GM12878 (cell line): Measurements from ENCODE around the gene ARFIP1. TPM values are rescaled to one million over a fixed set of nuclear protein-coding genes. Genes with fewer than 3 reads are reported as not detected.

Experiments
- ATAC-seq: fragments of 200-7000 bp; cut with Tn5 transposase; 3 replicates; pipeline ENCODE4 v1.9.1; 2020; ENCODE audit warnings: mild to moderate bottlenecking, moderate library complexity
- BruUV-seq: library from RNA; stranded (reverse); fragments of 400-500 nt; replicated peaks from 2 replicates; lab custom pipeline; 2021; lab: Mats Ljungman, UMichigan
- CTCF ChIA-PET: fragments of 300-600 bp; sonication (Branson Sonifier 250); formaldehyde crosslinking; extraction: SDS; loops from one replicate; lab custom pipeline; 2021; ENCODE audit warnings: inconsistent platforms; lab: Yijun Ruan, JAX
- POLR2A ChIA-PET: fragments of 350-600 bp; formaldehyde crosslinking; extraction: SDS; loops from one replicate; lab custom pipeline; 2021; ENCODE audit warnings: inconsistent platforms; lab: Charles Lee
- RAD21 ChIA-PET: fragments of 300-600 bp; sonication (Branson Sonifier 250); formaldehyde crosslinking; loops from one replicate; lab custom pipeline; 2023; ENCODE audit warnings: antibody characterized with exemption; ENCODE audit not compliant: unreplicated experiment; lab: Charles Lee
- SMC1A ChIA-PET: fragments of 300-600 bp; sonication (Branson Sonifier 250); formaldehyde crosslinking; loops from one replicate; lab custom pipeline; 2023; ENCODE audit not compliant: unreplicated experiment, uncharacterized antibody; lab: Charles Lee
- DNase-seq: peaks from one replicate; pipeline ENCODE4 v3.0.0-alpha.2; 2011; ENCODE audit warnings: low read depth, low spot score
- FAIRE-seq: peaks from 3 replicates; lab custom pipeline; 2011; peaks lifted over from hg19 to GRCh38; lab: Jason Lieb, UNC
- H2AFZ ChIP-seq: 2 replicates; pipeline ENCODE4 v1.6.0; 2011; ENCODE audit warnings: low read depth, low read length, control low read depth; ENCODE audit not compliant: control insufficient read depth
- H3K27ac ChIP-seq: 2 replicates; pipeline ENCODE4 v1.5.1; 2011; ENCODE audit warnings: control low read depth; ENCODE audit not compliant: control insufficient read depth, insufficient read depth
- H3K27me3 ChIP-seq, 2 experiments: replicated peaks in 1 of 2; 2 replicates each; pipeline versions ENCODE4 v1.6.0 to v1.6.1; 2011; ENCODE audit warnings: low read length in 1 of 2; ENCODE audit not compliant: control insufficient read depth in 2 of 2, insufficient read depth in 2 of 2
- H3K36me3 ChIP-seq, 2 experiments: 2 replicates each; pipeline ENCODE4 v1.5.1; 2011; ENCODE audit warnings: low read length in 1 of 2; ENCODE audit not compliant: control insufficient read depth in 2 of 2, insufficient read depth in 2 of 2
- H3K4me1 ChIP-seq: 2 replicates; pipeline ENCODE4 v1.6.1; 2011; ENCODE audit warnings: mild to moderate bottlenecking, low read length, moderate library complexity, mixed read lengths; ENCODE audit not compliant: control insufficient read depth, insufficient read depth
- H3K4me2 ChIP-seq: 2 replicates; pipeline ENCODE4 v1.6.0; 2011; ENCODE audit warnings: control low read depth; ENCODE audit not compliant: control insufficient read depth, insufficient read depth
- H3K4me3 ChIP-seq: fragments of 200-600 bp; sonication (generic); 2 replicates; pipeline ENCODE4 v1.5.1; 2016
- H3K79me2 ChIP-seq: 2 replicates; pipeline ENCODE4 v1.6.0; 2011; ENCODE audit warnings: low read length; ENCODE audit not compliant: control insufficient read depth, insufficient read depth
- H3K9ac ChIP-seq: 2 replicates; pipeline ENCODE4 v1.8.0; 2011; ENCODE audit warnings: low read length, control low read depth, mixed read lengths; ENCODE audit not compliant: control insufficient read depth, insufficient read depth
- H3K9me3 ChIP-seq: replicated peaks from 3 replicates; pipeline ENCODE4 v1.5.1; 2011; ENCODE audit warnings: mild to moderate bottlenecking, low read length; ENCODE audit not compliant: control insufficient read depth, insufficient read depth
- H4K20me1 ChIP-seq: 2 replicates; pipeline ENCODE4 v1.6.0; 2011; ENCODE audit not compliant: control insufficient read depth, insufficient read depth
- CBFB ChIP-seq: IDR thresholded peaks from 2 replicates; pipeline ENCODE4 v1.6.1; 2016; ENCODE audit warnings: antibody characterized with exemption, low read depth
- CREM ChIP-seq: IDR thresholded peaks from 2 replicates; pipeline ENCODE4 v1.6.1; 2014; ENCODE audit warnings: antibody characterized with exemption, low read depth
- EP300 ChIP-seq, 2 experiments: fragments of 150-350 bp in 1 of 2; IDR thresholded peaks; 2 replicates each; pipeline ENCODE4 v1.6.1; 2011 to 2012; ENCODE audit warnings: low read depth in 2 of 2, low read length in 2 of 2, borderline replicate concordance in 1 of 2, improper control_type of control experiment in 1 of 2, inconsistent platforms in 1 of 2; ENCODE audit not compliant: control insufficient read depth in 1 of 2
- FOXK2 ChIP-seq: fragments of 450-650 bp; IDR thresholded peaks from 2 replicates; pipeline ENCODE4 v1.6.1; 2017; ENCODE audit warnings: mild to moderate bottlenecking, moderate library complexity
- IKZF2 ChIP-seq, 2 experiments: fragments of 450-650 bp; IDR thresholded peaks; 2 replicates each; pipeline ENCODE4 v1.6.1; 2017; ENCODE audit warnings: mild to moderate bottlenecking in 2 of 2, moderate library complexity in 2 of 2
- POLR2AphosphoS2 ChIP-seq: IDR thresholded peaks from 2 replicates; pipeline ENCODE4 v1.6.1; 2011; ENCODE audit warnings: low read depth, mild to moderate bottlenecking, low read length, improper control_type of control experiment, moderate library complexity
- RCOR1 ChIP-seq: conservative IDR thresholded peaks from 2 replicates; pipeline ENCODE4 v1.6.1; 2012; ENCODE audit warnings: low read depth, low read length, improper control_type of control experiment
- SMAD5 ChIP-seq: IDR thresholded peaks from 2 replicates; pipeline ENCODE4 v1.6.1; 2016; ENCODE audit warnings: antibody characterized with exemption, low read depth
- SUPT20H ChIP-seq: IDR thresholded peaks from 2 replicates; pipeline ENCODE4 v1.6.1; 2011; ENCODE audit warnings: low read depth, mild to moderate bottlenecking, low read length, moderate library complexity, borderline replicate concordance; ENCODE audit not compliant: control insufficient read depth
- TARDBP ChIP-seq: IDR thresholded peaks from 2 replicates; pipeline ENCODE4 v1.6.1; 2016; ENCODE audit warnings: borderline replicate concordance
- WGBS: methylation state at CpG from one replicate; pipeline ENCODE4 v1.1.6; 2016; ENCODE audit warnings: low lambda C conversion rate; ENCODE audit not compliant: insufficient replicate concordance, insufficient coverage; ENCODE audit errors: missing lambda C conversion rate; 5-methylcytosine and 5-hydroxymethylcytosine counted together
- in situ Hi-C: fragments of 300-500 bp; cut with MboI; formaldehyde crosslinking; loops from 9 replicates; pipeline ENCODE4 v1.14.3; 2018; ENCODE audit warnings: mixed read lengths
- intact Hi-C: fragments of 100-400 bp; cut with micrococcal nuclease; formaldehyde crosslinking; loops from one replicate; pipeline ENCODE4 v1.14.2; 2022; ENCODE audit not compliant: unreplicated experiment
- polyA plus RNA-seq, 11 experiments: library from polyadenylated mRNA; depleted of rRNA in 4 of 11; unstranded in 6 of 11; stranded (reverse) in 5 of 11; fragments of >200 nt; fragmentation: Nextera tagmentation in 4 of 11; fragmentation: Illumina TruSeq in 1 of 11; extraction: Ambion mirVana in 4 of 11; extraction: Trizol in 1 of 11; gene quantifications; 1 replicate in 1 of 11; 2 replicates in 10 of 11; pipeline versions ENCODE4 v1.2.1 to v1.2.3, GENCODE V29; 2011 to 2016; ENCODE audit warnings: inconsistent platforms in 2 of 11, missing spikeins in 2 of 11, low read depth in 1 of 11
- total RNA-seq, 4 experiments: library from RNA; depleted of rRNA in 3 of 4; stranded (reverse); fragments of >200 nt in 3 of 4; fragmentation: Illumina TruSeq in 1 of 4; extraction: Trizol in 1 of 4; gene quantifications; 2 replicates each; pipeline versions ENCODE4 v1.2.1 to v1.2.3, GENCODE V29; 2013 to 2021
- TF ChIP-seq, protein P1 (sequence below): fragments of 450-650 bp; IDR thresholded peaks from 2 replicates; pipeline ENCODE4 v1.6.1; 2014; ENCODE audit warnings: mild to moderate bottlenecking
- TF ChIP-seq, protein P2 (sequence below): fragments of 450-650 bp; IDR thresholded peaks from 2 replicates; pipeline ENCODE4 v1.6.1; 2016; ENCODE audit warnings: mild to moderate bottlenecking
- TF ChIP-seq, protein P3 (sequence below): fragments of 450-650 bp; IDR thresholded peaks from 2 replicates; pipeline ENCODE4 v1.6.1; 2017; ENCODE audit warnings: antibody characterized with exemption, mild to moderate bottlenecking, moderate library complexity
- TF ChIP-seq, protein P4 (sequence below): fragments of 450-650 bp; formaldehyde crosslinking; IDR thresholded peaks from 2 replicates; pipeline ENCODE4 v1.4.0; 2020; ENCODE audit warnings: mild to moderate bottlenecking, moderate library complexity

ARFIP1 gene
- total and polyA plus RNA-seq, 10 of the 15 experiments (the other 5 are each of a cell fraction or from before 2014, with no cell fraction given): 9.5 to 21.7 (median 15.4) TPM

DNA sequence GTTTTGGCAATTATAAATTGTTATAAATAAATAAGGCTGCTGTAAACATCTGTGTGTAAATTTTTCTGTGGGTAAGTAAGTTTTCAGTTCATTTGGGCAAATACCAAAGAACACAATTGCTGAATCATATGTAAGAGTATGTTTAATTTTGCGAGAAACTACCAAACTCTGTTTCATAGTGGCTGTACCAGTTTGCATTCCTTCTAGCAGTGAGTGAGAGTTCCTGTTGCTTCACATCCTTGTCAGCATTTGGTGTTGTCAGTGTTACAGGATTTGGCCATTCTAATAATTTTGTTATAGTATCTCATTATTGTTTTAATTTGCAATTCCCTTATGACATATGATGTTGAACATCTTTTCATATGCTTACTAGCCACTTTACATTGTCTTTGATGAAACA is 48.4 kb downstream of the ARFIP1 start (continued):
- TF ChIP-seq, protein P1, sequence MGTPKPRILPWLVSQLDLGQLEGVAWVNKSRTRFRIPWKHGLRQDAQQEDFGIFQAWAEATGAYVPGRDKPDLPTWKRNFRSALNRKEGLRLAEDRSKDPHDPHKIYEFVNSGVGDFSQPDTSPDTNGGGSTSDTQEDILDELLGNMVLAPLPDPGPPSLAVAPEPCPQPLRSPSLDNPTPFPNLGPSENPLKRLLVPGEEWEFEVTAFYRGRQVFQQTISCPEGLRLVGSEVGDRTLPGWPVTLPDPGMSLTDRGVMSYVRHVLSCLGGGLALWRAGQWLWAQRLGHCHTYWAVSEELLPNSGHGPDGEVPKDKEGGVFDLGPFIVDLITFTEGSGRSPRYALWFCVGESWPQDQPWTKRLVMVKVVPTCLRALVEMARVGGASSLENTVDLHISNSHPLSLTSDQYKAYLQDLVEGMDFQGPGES: no peak
- TF ChIP-seq, all 136 proteins: peak for 0

DNA sequence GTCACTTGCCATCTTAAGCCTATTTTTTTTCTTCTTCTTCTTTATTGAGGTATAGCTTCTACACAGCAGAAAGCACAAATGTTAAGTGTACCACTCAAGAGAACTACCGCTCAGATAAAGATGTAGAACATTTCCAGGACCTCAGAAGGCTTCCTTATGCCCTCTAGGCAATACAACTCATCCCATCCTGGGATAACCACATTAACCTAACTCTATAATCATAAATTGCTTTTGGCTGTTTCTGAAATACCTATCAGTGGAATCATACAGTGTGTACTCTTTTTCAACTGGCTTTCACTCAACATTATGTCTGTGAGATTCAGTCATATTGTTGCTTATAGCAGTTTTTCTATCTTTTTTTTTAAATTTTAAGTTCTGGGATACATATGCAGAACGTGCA is 51.7 kb downstream of the ARFIP1 start:
- BruUV-seq: no TSS peak
- Histone ChIP-seq H3K9me3 (no peaks in the 10 kb centered on the region), H4K20me1 (no peaks in the 10 kb centered on the region), H3K9ac (no peak overlapping the region), H3K27me3 (no peaks in the 10 kb centered on the region), H2AFZ (no peak overlapping the region), H3K79me2 (no peaks in the 10 kb centered on the region), H3K36me3 (peaks cover 0 to 4% of the 10 kb centered on the region in 2 experiments; a peak in 1 of 4 replicates), H3K4me2 (no peak overlapping the region), H3K4me1 (no peaks in the 10 kb centered on the region), H3K4me3 (no peak overlapping the region), H3K27ac (no peak overlapping the region)
- ATAC-seq (no peak), FAIRE-seq (no peak), DNase-seq (no peak)
- ChIA-PET POLR2A (no interaction called here), RAD21 (no interaction called here), SMC1A (no interaction called here), CTCF (interaction anchor here (0.6 kb wide), 1 partner anchor 284 kb away, joined by 4 read pairs; no protein-coding TSS in a partner anchor)
- intact Hi-C loops (no loop called here), in situ Hi-C loops (no loop called here)
- 96% methylated on average over 2 of the region's 2 CpGs for WGBS
- TF ChIP-seq POLR2AphosphoS2 (no peak), CBFB (no peak), IKZF2 (IDR thresholded peaks at IDR 0.05) (no peak), RCOR1 (no peak), CREM (no peak), SMAD5 (no peak), FOXK2 (no peak), EP300 (IDR thresholded peaks at IDR 0.05; ENCODE audit: borderline replicate concordance in 1 of 2, control insufficient read depth in 1 of 2, low read depth in 2 of 2, low read length in 2 of 2) (no peak), SUPT20H (no peak), TARDBP (no peak)
- TF ChIP-seq, protein P2, sequence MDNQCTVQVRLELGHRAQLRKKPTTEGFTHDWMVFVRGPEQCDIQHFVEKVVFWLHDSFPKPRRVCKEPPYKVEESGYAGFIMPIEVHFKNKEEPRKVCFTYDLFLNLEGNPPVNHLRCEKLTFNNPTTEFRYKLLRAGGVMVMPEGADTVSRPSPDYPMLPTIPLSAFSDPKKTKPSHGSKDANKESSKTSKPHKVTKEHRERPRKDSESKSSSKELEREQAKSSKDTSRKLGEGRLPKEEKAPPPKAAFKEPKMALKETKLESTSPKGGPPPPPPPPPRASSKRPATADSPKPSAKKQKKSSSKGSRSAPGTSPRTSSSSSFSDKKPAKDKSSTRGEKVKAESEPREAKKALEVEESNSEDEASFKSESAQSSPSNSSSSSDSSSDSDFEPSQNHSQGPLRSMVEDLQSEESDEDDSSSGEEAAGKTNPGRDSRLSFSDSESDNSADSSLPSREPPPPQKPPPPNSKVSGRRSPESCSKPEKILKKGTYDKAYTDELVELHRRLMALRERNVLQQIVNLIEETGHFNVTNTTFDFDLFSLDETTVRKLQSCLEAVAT: no peak
- TF ChIP-seq, protein P3, sequence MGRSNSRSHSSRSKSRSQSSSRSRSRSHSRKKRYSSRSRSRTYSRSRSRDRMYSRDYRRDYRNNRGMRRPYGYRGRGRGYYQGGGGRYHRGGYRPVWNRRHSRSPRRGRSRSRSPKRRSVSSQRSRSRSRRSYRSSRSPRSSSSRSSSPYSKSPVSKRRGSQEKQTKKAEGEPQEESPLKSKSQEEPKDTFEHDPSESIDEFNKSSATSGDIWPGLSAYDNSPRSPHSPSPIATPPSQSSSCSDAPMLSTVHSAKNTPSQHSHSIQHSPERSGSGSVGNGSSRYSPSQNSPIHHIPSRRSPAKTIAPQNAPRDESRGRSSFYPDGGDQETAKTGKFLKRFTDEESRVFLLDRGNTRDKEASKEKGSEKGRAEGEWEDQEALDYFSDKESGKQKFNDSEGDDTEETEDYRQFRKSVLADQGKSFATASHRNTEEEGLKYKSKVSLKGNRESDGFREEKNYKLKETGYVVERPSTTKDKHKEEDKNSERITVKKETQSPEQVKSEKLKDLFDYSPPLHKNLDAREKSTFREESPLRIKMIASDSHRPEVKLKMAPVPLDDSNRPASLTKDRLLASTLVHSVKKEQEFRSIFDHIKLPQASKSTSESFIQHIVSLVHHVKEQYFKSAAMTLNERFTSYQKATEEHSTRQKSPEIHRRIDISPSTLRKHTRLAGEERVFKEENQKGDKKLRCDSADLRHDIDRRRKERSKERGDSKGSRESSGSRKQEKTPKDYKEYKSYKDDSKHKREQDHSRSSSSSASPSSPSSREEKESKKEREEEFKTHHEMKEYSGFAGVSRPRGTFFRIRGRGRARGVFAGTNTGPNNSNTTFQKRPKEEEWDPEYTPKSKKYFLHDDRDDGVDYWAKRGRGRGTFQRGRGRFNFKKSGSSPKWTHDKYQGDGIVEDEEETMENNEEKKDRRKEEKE: no peak
- TF ChIP-seq, protein P4, sequence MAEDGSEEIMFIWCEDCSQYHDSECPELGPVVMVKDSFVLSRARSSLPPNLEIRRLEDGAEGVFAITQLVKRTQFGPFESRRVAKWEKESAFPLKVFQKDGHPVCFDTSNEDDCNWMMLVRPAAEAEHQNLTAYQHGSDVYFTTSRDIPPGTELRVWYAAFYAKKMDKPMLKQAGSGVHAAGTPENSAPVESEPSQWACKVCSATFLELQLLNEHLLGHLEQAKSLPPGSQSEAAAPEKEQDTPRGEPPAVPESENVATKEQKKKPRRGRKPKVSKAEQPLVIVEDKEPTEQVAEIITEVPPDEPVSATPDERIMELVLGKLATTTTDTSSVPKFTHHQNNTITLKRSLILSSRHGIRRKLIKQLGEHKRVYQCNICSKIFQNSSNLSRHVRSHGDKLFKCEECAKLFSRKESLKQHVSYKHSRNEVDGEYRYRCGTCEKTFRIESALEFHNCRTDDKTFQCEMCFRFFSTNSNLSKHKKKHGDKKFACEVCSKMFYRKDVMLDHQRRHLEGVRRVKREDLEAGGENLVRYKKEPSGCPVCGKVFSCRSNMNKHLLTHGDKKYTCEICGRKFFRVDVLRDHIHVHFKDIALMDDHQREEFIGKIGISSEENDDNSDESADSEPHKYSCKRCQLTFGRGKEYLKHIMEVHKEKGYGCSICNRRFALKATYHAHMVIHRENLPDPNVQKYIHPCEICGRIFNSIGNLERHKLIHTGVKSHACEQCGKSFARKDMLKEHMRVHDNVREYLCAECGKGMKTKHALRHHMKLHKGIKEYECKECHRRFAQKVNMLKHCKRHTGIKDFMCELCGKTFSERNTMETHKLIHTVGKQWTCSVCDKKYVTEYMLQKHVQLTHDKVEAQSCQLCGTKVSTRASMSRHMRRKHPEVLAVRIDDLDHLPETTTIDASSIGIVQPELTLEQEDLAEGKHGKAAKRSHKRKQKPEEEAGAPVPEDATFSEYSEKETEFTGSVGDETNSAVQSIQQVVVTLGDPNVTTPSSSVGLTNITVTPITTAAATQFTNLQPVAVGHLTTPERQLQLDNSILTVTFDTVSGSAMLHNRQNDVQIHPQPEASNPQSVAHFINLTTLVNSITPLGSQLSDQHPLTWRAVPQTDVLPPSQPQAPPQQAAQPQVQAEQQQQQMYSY (CRISPR knock-in tag): no peak
